ENCODE data around the gene SLC27A5.

- TF ChIP-seq, protein P1, sequence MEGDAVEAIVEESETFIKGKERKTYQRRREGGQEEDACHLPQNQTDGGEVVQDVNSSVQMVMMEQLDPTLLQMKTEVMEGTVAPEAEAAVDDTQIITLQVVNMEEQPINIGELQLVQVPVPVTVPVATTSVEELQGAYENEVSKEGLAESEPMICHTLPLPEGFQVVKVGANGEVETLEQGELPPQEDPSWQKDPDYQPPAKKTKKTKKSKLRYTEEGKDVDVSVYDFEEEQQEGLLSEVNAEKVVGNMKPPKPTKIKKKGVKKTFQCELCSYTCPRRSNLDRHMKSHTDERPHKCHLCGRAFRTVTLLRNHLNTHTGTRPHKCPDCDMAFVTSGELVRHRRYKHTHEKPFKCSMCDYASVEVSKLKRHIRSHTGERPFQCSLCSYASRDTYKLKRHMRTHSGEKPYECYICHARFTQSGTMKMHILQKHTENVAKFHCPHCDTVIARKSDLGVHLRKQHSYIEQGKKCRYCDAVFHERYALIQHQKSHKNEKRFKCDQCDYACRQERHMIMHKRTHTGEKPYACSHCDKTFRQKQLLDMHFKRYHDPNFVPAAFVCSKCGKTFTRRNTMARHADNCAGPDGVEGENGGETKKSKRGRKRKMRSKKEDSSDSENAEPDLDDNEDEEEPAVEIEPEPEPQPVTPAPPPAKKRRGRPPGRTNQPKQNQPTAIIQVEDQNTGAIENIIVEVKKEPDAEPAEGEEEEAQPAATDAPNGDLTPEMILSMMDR (IDR thresholded peaks at IDR 0.05): no peak
- peak; percentile 30 to 74 (median 70) for TF ChIP-seq POLR2A (IDR thresholded peaks at IDR 0.05)
Measured at GRCh38 chr19:58559275-58560006, 47.6 kb upstream of the SLC27A5 start.

Measured in body of pancreas (tissue), 4 donors.